ENCODE measurements around the gene NTRK1. TPM values are rescaled to one million over a fixed set of nuclear protein-coding genes. Genes with fewer than 3 reads are reported as not detected.
A peak's percentile ranks its signal among the peaks of the same experiment; 100 is the strongest.

NTRK1 gene
- 10 to 100 TPM; 14.6 to 38.8 TPM for total RNA-seq
- polyA plus RNA-seq (ENCODE audit: insufficient read depth, low read depth, low replicate concordance) = 4.7 TPM
- long read RNA-seq, donor 1 = 0 reads
- long read RNA-seq, donor 2, partial matches to known transcripts = 0 of 1 reads
- long read RNA-seq, donor 2, other reads (novel, unspliced or antisense) = 0 of 1 reads

- peak within 1 kb of the TSS; percentile 24 to 45 for H3K4me3 ChIP-seq
- no peaks in the 10 kb centered on the region for H3K36me3 ChIP-seq (ENCODE audit: low read depth, missing control alignments)
- peak; percentile 66 for DNase-seq
- WGBS, 2 donors = 4 to 8% methylated on average over 31 to 60 of the region's 69 CpGs
- intact Hi-C loops (cut with DNase I; ENCODE audit: low total_unique reads) = no loop called here
- H3K27me3 ChIP-seq = no peaks in the 10 kb centered on the region
- TF ChIP-seq, protein P1, sequence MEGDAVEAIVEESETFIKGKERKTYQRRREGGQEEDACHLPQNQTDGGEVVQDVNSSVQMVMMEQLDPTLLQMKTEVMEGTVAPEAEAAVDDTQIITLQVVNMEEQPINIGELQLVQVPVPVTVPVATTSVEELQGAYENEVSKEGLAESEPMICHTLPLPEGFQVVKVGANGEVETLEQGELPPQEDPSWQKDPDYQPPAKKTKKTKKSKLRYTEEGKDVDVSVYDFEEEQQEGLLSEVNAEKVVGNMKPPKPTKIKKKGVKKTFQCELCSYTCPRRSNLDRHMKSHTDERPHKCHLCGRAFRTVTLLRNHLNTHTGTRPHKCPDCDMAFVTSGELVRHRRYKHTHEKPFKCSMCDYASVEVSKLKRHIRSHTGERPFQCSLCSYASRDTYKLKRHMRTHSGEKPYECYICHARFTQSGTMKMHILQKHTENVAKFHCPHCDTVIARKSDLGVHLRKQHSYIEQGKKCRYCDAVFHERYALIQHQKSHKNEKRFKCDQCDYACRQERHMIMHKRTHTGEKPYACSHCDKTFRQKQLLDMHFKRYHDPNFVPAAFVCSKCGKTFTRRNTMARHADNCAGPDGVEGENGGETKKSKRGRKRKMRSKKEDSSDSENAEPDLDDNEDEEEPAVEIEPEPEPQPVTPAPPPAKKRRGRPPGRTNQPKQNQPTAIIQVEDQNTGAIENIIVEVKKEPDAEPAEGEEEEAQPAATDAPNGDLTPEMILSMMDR (IDR thresholded peaks at IDR 0.05) = no peak
- TF ChIP-seq POLR2A (IDR thresholded peaks at IDR 0.05) = no peak
- peaks cover 38% of the 10 kb centered on the region for H3K4me1 ChIP-seq
- H3K27ac ChIP-seq = no peak within 1 kb of the TSS
- H3K9me3 ChIP-seq = no peaks in the 10 kb centered on the region
Measured at GRCh38 chr1:156860628-156861423, at the start of gene NTRK1. TSS of gene NTRK1 (plus strand) at chr1:156860865. CDS start at chr1:156860935, 70 bp downstream.

- Histone ChIP-seq H3K4me3 (no peak overlapping the region), H3K36me3 (ENCODE audit: low read depth, missing control alignments) (no peaks in the 10 kb centered on the region), H3K27ac (no peak overlapping the region), H3K9me3 (no peaks in the 10 kb centered on the region), H3K27me3 (no peaks in the 10 kb centered on the region), H3K4me1 (peaks cover 13% of the 10 kb centered on the region)
- DNase-seq = no peak
- WGBS, 2 donors = 70% methylated on average over 3 to 4 of the region's 4 CpGs
- intact Hi-C loops (cut with DNase I; ENCODE audit: low total_unique reads) = no loop called here
- no peak for TF ChIP-seq POLR2A (IDR thresholded peaks at IDR 0.05)
- TF ChIP-seq, protein P1 (IDR thresholded peaks at IDR 0.05) = no peak
Measured at GRCh38 chr1:156811168-156811567, 49.5 kb upstream of the NTRK1 start.

DNA sequence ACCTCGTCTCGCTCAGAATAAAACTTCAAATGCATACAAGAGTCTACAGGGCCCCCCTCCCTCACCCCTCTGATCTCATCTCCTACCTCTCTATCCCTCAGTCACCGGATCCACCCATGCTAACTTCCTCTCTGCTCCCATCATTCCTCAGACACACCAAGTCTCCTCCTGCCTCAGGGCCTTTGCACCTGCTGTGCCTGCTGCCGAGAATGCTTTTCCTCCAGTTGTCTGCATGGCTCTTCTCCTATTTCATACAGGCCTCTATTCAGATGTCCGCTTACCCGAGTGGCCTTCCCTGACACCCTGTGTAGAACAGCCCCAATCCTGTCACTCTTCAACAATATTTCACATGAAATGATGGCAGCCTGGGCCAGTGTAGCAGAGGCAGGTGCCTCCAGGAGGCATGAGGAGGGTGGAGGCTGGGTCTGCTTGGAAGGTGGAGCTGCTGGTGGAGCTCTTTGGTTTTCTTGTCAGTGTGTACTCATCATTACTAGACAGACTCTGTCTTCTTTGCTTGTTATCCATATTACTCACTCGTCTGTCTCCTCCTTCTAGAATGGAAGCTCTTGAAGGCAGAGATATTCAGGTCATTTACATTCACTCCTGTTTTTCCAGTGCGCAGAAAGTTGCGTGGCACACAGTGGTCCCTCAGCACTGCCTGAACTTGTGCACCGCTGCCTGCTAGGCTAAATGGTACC, 48.2 kb upstream of the NTRK1 start:
- TF ChIP-seq POLR2A (IDR thresholded peaks at IDR 0.05) = no peak
- TF ChIP-seq, protein P1 (IDR thresholded peaks at IDR 0.05) = no peak

DNA sequence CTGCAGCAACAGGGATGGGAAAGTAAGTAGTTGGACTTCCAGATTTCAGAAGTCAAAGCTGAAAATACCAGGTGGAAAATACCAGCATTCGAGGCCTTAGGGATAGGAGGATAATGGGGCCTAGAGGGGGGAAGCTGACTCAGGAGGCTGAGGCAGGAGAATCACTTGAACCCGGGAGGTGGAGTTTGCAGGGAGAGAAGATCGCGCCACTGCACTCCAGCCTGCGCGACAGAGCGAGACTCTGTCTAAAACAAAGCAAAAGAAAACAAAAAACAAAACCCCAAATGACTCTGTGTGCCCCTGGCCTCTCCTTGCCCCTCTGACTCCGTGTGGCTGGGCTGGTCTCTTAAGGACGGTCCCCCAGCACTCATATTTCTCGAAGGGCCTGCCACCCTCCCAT, 47.4 kb upstream of the NTRK1 start:
- DNase-seq = no peak
- no peaks in the 10 kb centered on the region for H3K36me3 ChIP-seq (ENCODE audit: low read depth, missing control alignments)
- TF ChIP-seq, protein P1 (IDR thresholded peaks at IDR 0.05) = no peak
- TF ChIP-seq POLR2A (IDR thresholded peaks at IDR 0.05) = no peak
- no peak overlapping the region for H3K27ac ChIP-seq
- H3K9me3 ChIP-seq = no peaks in the 10 kb centered on the region
- peaks cover 13% of the 10 kb centered on the region for H3K4me1 ChIP-seq
- peak overlapping the region; percentile 25 to 47 for H3K4me3 ChIP-seq
- no peaks in the 10 kb centered on the region for H3K27me3 ChIP-seq
- intact Hi-C loops (cut with DNase I; ENCODE audit: low total_unique reads) = no loop called here
- WGBS, 2 donors = 24 to 40% methylated on average over 10 of the region's 10 CpGs

More for the DNA sequence above, 48.2 kb upstream of the NTRK1 start:
- no peaks in the 10 kb centered on the region for H3K36me3 ChIP-seq (ENCODE audit: low read depth, missing control alignments)
- H3K4me3 ChIP-seq = no peak overlapping the region
- no peaks in the 10 kb centered on the region for H3K9me3 ChIP-seq
- no peak for DNase-seq
- no peak overlapping the region for H3K27ac ChIP-seq
- intact Hi-C loops (cut with DNase I; ENCODE audit: low total_unique reads) = no loop called here
- no peaks in the 10 kb centered on the region for H3K27me3 ChIP-seq
- peaks cover 13% of the 10 kb centered on the region for H3K4me1 ChIP-seq
- 96 to 98% methylated on average over 10 of the region's 10 CpGs for WGBS, 2 donors

Measured in testis (tissue), 5 donors.